ENCODE measurements around the gene OR2C3.

The OR2C3 gene

GRCh38 chr1:247517795-247518612 is 18.2 kb downstream of the OR2C3 start:
- no peak overlapping the region for H3K4me3 ChIP-seq (replicated peaks; ENCODE audit: low read depth, low read length)
- no peak for DNase-seq (ENCODE audit: extremely low read depth, insufficient read length)
- H3K36me3 ChIP-seq (ENCODE audit: control insufficient read depth, insufficient read depth, low read length), result no peaks in the 10 kb centered on the region
- TF ChIP-seq CTCF (IDR thresholded peaks at IDR 0.05; ENCODE audit: insufficient read depth, low read length, poor library complexity, severe bottlenecking), result no peak
- no peaks in the 10 kb centered on the region for H3K27me3 ChIP-seq (replicated peaks; ENCODE audit: control insufficient read depth, insufficient read depth, low read length)

GRCh38 chr1:247506831-247507230 is 29.4 kb downstream of the OR2C3 start:
- no peaks in the 10 kb centered on the region for H3K36me3 ChIP-seq (ENCODE audit: control insufficient read depth, insufficient read depth, low read length)
- no peak overlapping the region for H3K4me3 ChIP-seq (replicated peaks; ENCODE audit: low read depth, low read length)
- TF ChIP-seq CTCF (IDR thresholded peaks at IDR 0.05; ENCODE audit: insufficient read depth, low read length, poor library complexity, severe bottlenecking), result no peak
- DNase-seq (ENCODE audit: extremely low read depth, insufficient read length), result no peak
- no peaks in the 10 kb centered on the region for H3K27me3 ChIP-seq (replicated peaks; ENCODE audit: control insufficient read depth, insufficient read depth, low read length)

GRCh38 chr1:247500865-247501264 is 35.4 kb downstream of the OR2C3 start:
- no peaks in the 10 kb centered on the region for H3K27me3 ChIP-seq (replicated peaks; ENCODE audit: control insufficient read depth, insufficient read depth, low read length)
- no peaks in the 10 kb centered on the region for H3K36me3 ChIP-seq (ENCODE audit: control insufficient read depth, insufficient read depth, low read length)
- no peak for DNase-seq (ENCODE audit: extremely low read depth, insufficient read length)
- no peak overlapping the region for H3K4me3 ChIP-seq (replicated peaks; ENCODE audit: low read depth, low read length)
- TF ChIP-seq CTCF (IDR thresholded peaks at IDR 0.05; ENCODE audit: insufficient read depth, low read length, poor library complexity, severe bottlenecking), result no peak

- no peaks in the 10 kb centered on the region for H3K36me3 ChIP-seq (ENCODE audit: control insufficient read depth, insufficient read depth, low read length)
- no peak for TF ChIP-seq CTCF (IDR thresholded peaks at IDR 0.05; ENCODE audit: insufficient read depth, low read length, poor library complexity, severe bottlenecking)
- no peak for DNase-seq (ENCODE audit: extremely low read depth, insufficient read length)
- no peak overlapping the region for H3K4me3 ChIP-seq (replicated peaks; ENCODE audit: low read depth, low read length)
- H3K27me3 ChIP-seq (replicated peaks; ENCODE audit: control insufficient read depth, insufficient read depth, low read length), result no peaks in the 10 kb centered on the region
Measured at GRCh38 chr1:247496581-247497285, 39.5 kb downstream of the OR2C3 start.

GRCh38 chr1:247494767-247495166 is 41.5 kb downstream of the OR2C3 start:
- no peak overlapping the region for H3K4me3 ChIP-seq (replicated peaks; ENCODE audit: low read depth, low read length)
- no peak for TF ChIP-seq CTCF (IDR thresholded peaks at IDR 0.05; ENCODE audit: insufficient read depth, low read length, poor library complexity, severe bottlenecking)
- no peaks in the 10 kb centered on the region for H3K36me3 ChIP-seq (ENCODE audit: control insufficient read depth, insufficient read depth, low read length)
- DNase-seq (ENCODE audit: extremely low read depth, insufficient read length), result no peak
- no peaks in the 10 kb centered on the region for H3K27me3 ChIP-seq (replicated peaks; ENCODE audit: control insufficient read depth, insufficient read depth, low read length)
